SK-N-SH (cell line): Measurements from ENCODE around the gene SLC66A1. TPM values are rescaled to one million over a fixed set of nuclear protein-coding genes. Genes with fewer than 3 reads are reported as not detected.

Experiments
- CTCF ChIA-PET: fragments of 300-600, 350-600 bp; formaldehyde crosslinking; extraction: SDS; loops from one replicate; lab custom pipeline; 2021; lab: Yijun Ruan, JAX
- POLR2A ChIA-PET: fragments of 350-600 bp; sonication (Branson Sonifier 250); formaldehyde crosslinking; extraction: SDS; loops from one replicate; lab custom pipeline; 2020; ENCODE audit warnings: antibody characterized with exemption, inconsistent platforms; lab: Yijun Ruan, JAX
- DNase-seq: peaks from one replicate; pipeline ENCODE4 v3.0.0; 2012
- H2AFZ ChIP-seq: fragments of 200-600 bp; sonication (generic); 2 replicates; pipeline ENCODE4 v1.8.1; 2016; ENCODE audit warnings: antibody characterized with exemption, mild to moderate bottlenecking, low read depth
- H3F3A ChIP-seq: fragments of 200-600 bp; sonication (generic); replicated peaks from 2 replicates; pipeline ENCODE3; 2016; ENCODE audit warnings: antibody characterized with exemption, mild to moderate bottlenecking; ENCODE audit not compliant: insufficient read depth
- H3K27ac ChIP-seq, 2 experiments: fragments of 200-500 bp in 1 of 2; fragments of 200-600 bp in 1 of 2; sonication (Bioruptor generic) in 1 of 2; sonication (generic), shearing (Covaris generic) in 1 of 2; 2 replicates each; pipeline versions ENCODE4 v1.5.1 to v1.6.1; 2014 to 2016; ENCODE audit warnings: low read depth in 2 of 2, inconsistent platforms in 1 of 2, low read length in 1 of 2, mild to moderate bottlenecking in 1 of 2, mixed read lengths in 1 of 2
- H3K27me3 ChIP-seq: fragments of 200-600 bp; sonication (generic), shearing (Covaris generic); 2 replicates; pipeline ENCODE4 v1.6.1; 2016; ENCODE audit warnings: mixed run types; ENCODE audit not compliant: insufficient read depth
- H3K36me3 ChIP-seq, 2 experiments: fragments of 200-500 bp in 1 of 2; fragments of 200-600 bp in 1 of 2; sonication (Bioruptor generic) in 1 of 2; sonication (generic) in 1 of 2; replicated peaks in 1 of 2; 2 replicates each; pipeline versions ENCODE3 to v1.5.1; 2014 to 2016; ENCODE audit warnings: low read length in 1 of 2, mild to moderate bottlenecking in 1 of 2; ENCODE audit not compliant: insufficient read depth in 2 of 2, control insufficient read depth in 1 of 2
- H3K4me1 ChIP-seq, 2 experiments: fragments of 200-500 bp in 1 of 2; fragments of 200-600 bp in 1 of 2; sonication (Bioruptor generic) in 1 of 2; sonication (generic), shearing (Covaris generic) in 1 of 2; 2 replicates each; pipeline versions ENCODE4 v1.5.1 to v1.6.1; 2014 to 2016; ENCODE audit warnings: low read depth in 1 of 2, low read length in 1 of 2, mixed run types in 1 of 2; ENCODE audit not compliant: insufficient read depth in 2 of 2, control insufficient read depth in 1 of 2
- H3K4me2 ChIP-seq: fragments of 200-600 bp; sonication (generic), shearing (Covaris generic); 2 replicates; pipeline ENCODE4 v1.6.1; 2017; ENCODE audit warnings: mixed run types
- H3K4me3 ChIP-seq, 2 experiments: fragments of 200-500 bp in 1 of 2; fragments of 200-600 bp in 1 of 2; sonication (Bioruptor generic) in 1 of 2; sonication (generic), shearing (Covaris generic) in 1 of 2; 2 replicates each; pipeline versions ENCODE4 v1.5.1 to v1.8.1; 2014 to 2016; ENCODE audit warnings: low read depth in 2 of 2, inconsistent platforms in 1 of 2, low read length in 1 of 2, mild to moderate bottlenecking in 1 of 2, mixed read lengths in 1 of 2, moderate library complexity in 1 of 2
- H3K79me2 ChIP-seq: fragments of 200-600 bp; sonication (generic); 2 replicates; pipeline ENCODE4 v1.8.1; 2017; ENCODE audit warnings: mild to moderate bottlenecking; ENCODE audit not compliant: insufficient read depth
- H3K9ac ChIP-seq: fragments of 200-600 bp; sonication (generic); 2 replicates; pipeline ENCODE4 v1.6.1; 2017; ENCODE audit warnings: mixed run types
- H3K9me2 ChIP-seq: fragments of 200-600 bp; sonication (generic); 2 replicates; pipeline ENCODE4 v1.6.1; 2017; ENCODE audit warnings: mixed run types
- H3K9me3 ChIP-seq: fragments of 200-600 bp; sonication (generic); 2 replicates; pipeline ENCODE4 v1.6.1; 2017; ENCODE audit warnings: mixed run types, mild to moderate bottlenecking, moderate library complexity
- H4K20me1 ChIP-seq: fragments of 200-600 bp; sonication (generic); 2 replicates; pipeline ENCODE4 v1.6.1; 2017; ENCODE audit warnings: mild to moderate bottlenecking, mixed run types; ENCODE audit not compliant: insufficient read depth
- CHD2 ChIP-seq: fragments of 150-350 bp; IDR thresholded peaks from 2 replicates; pipeline ENCODE4 v1.6.1; 2018; ENCODE audit warnings: low read length; ENCODE audit not compliant: partially characterized antibody
- ELF1 ChIP-seq: IDR thresholded peaks from 2 replicates; pipeline ENCODE4 v1.4.0; 2012
- FOXJ3 ChIP-seq: sonication (generic); formaldehyde crosslinking; IDR thresholded peaks from 2 replicates; pipeline ENCODE4 v1.5.1; 2020; ENCODE audit warnings: mild to moderate bottlenecking, missing genetic modification reagents
- FOXM1 ChIP-seq: IDR thresholded peaks from 2 replicates; pipeline ENCODE4 v1.4.0; 2012; ENCODE audit warnings: low read depth, mild to moderate bottlenecking
- GABPA ChIP-seq: IDR thresholded peaks from 2 replicates; pipeline ENCODE4 v1.4.0; 2012; ENCODE audit warnings: low read depth, mild to moderate bottlenecking
- JUND ChIP-seq: IDR thresholded peaks from 2 replicates; pipeline ENCODE4 v1.4.0; 2012
- MAX ChIP-seq: IDR thresholded peaks from 2 replicates; pipeline ENCODE4 v1.4.0; 2012; ENCODE audit warnings: low read depth
- MEF2A ChIP-seq: IDR thresholded peaks from 2 replicates; pipeline ENCODE4 v1.4.0; 2012; ENCODE audit warnings: low read depth, borderline replicate concordance
- MXI1 ChIP-seq: IDR thresholded peaks from 2 replicates; pipeline ENCODE4 v1.6.1; 2012; ENCODE audit warnings: mild to moderate bottlenecking, low read depth, low read length, improper control_type of control experiment
- NFIC ChIP-seq: IDR thresholded peaks from 2 replicates; pipeline ENCODE4 v1.4.0; 2012; ENCODE audit warnings: borderline replicate concordance
- NRF1 ChIP-seq: IDR thresholded peaks from 2 replicates; pipeline ENCODE4 v1.6.1; 2012; ENCODE audit warnings: low read depth, mild to moderate bottlenecking, low read length
- PBX3 ChIP-seq: IDR thresholded peaks from 2 replicates; pipeline ENCODE4; 2012
- POLR2AphosphoS5 ChIP-seq: IDR thresholded peaks from 2 replicates; pipeline ENCODE4 v1.6.1; 2012; ENCODE audit warnings: low read depth, low read length
- RAD21 ChIP-seq: IDR thresholded peaks from 2 replicates; pipeline ENCODE4 v1.6.1; 2012; ENCODE audit warnings: mild to moderate bottlenecking, low read length
- REST ChIP-seq: IDR thresholded peaks from 2 replicates; pipeline ENCODE4 v1.6.1; 2012; ENCODE audit warnings: mild to moderate bottlenecking, low read depth, low read length, moderate library complexity
- RXRA ChIP-seq: IDR thresholded peaks from 2 replicates; pipeline ENCODE4 v1.4.0; 2012; ENCODE audit warnings: low read depth, mild to moderate bottlenecking, borderline replicate concordance
- SMC3 ChIP-seq: IDR thresholded peaks from 2 replicates; pipeline ENCODE4 v1.6.1; 2012; ENCODE audit warnings: low read depth, low read length, improper control_type of control experiment
- TCF12 ChIP-seq: IDR thresholded peaks from 2 replicates; pipeline ENCODE4 v1.4.0; 2012
- TEAD4 ChIP-seq: IDR thresholded peaks from 2 replicates; pipeline ENCODE4 v1.4.0; 2012; ENCODE audit warnings: mild to moderate bottlenecking, borderline replicate concordance; ENCODE audit not compliant: insufficient read depth
- USF1 ChIP-seq: IDR thresholded peaks from 2 replicates; pipeline ENCODE4 v1.4.0; 2012; ENCODE audit warnings: low read depth, borderline replicate concordance
- WGBS: methylation state at CpG from one replicate; pipeline ENCODE4 v1.1.6; 2017; ENCODE audit warnings: low lambda C conversion rate; 5-methylcytosine and 5-hydroxymethylcytosine counted together
- polyA plus RNA-seq, 3 experiments: library from polyadenylated mRNA; depleted of rRNA; stranded (reverse); fragments of >200 nt; gene quantifications; 2 replicates each; pipeline ENCODE4 v1.2.3, GENCODE V29; 2012

Gene SLC66A1
- polyA plus RNA-seq, 1 of the 3 experiments (the other 2 are of a cell fraction), result 16.9 TPM

- no peak overlapping the region for H3K9ac ChIP-seq
- DNase-seq, result no peak
- H4K20me1 ChIP-seq, result peaks cover 4% of the 10 kb centered on the region; the same call in 1 of the 2 replicates
- WGBS, result 96% methylated on average over 14 of the region's 14 CpGs
- H3K9me2 ChIP-seq, result no peaks in the 10 kb centered on the region
- peaks cover 8 to 57% of the 10 kb centered on the region in 2 experiments for H3K36me3 ChIP-seq
- H3K9me3 ChIP-seq, result no peaks in the 10 kb centered on the region
- H3K4me2 ChIP-seq, result no peak overlapping the region
- peak overlapping the region in 1 of 2 experiments; percentile 26; a peak in 1 of 4 replicates for H3K27ac ChIP-seq
- H2AFZ ChIP-seq, result no peak overlapping the region
- no peaks in the 10 kb centered on the region for H3K79me2 ChIP-seq
- H3K27me3 ChIP-seq, result no peaks in the 10 kb centered on the region
- H3K4me1 ChIP-seq, result peaks cover 0 to 51% of the 10 kb centered on the region in 2 experiments; a peak in 1 of 4 replicates
- ChIA-PET POLR2A (no interaction called here), CTCF (interaction anchor here (0.7 to 13.7 kb wide), 5 partner anchors 33 to 314 kb away, joined by 3 to 235 read pairs (median 7); partner anchors contain the start of gene NBL1)
- H3K4me3 ChIP-seq, result no peak overlapping the region
- H3F3A ChIP-seq, result no peaks in the 10 kb centered on the region
- no peak for TF ChIP-seq RAD21
- no peak for TF ChIP-seq GABPA
- TF ChIP-seq USF1, result no peak
- TF ChIP-seq ELF1, result no peak
- no peak for TF ChIP-seq NFIC
- no peak for TF ChIP-seq MEF2A
- no peak for TF ChIP-seq TEAD4
- TF ChIP-seq TCF12, result no peak
- no peak for TF ChIP-seq CHD2
- no peak for TF ChIP-seq SMC3
- TF ChIP-seq RXRA, result no peak
- no peak for TF ChIP-seq NRF1
- TF ChIP-seq MAX, result no peak
- no peak for TF ChIP-seq JUND
- no peak for TF ChIP-seq PBX3
- no peak for TF ChIP-seq REST
- no peak for TF ChIP-seq MXI1
- no peak for TF ChIP-seq POLR2AphosphoS5
- TF ChIP-seq FOXJ3 (CRISPR knock-in tag), result no peak
- no peak for TF ChIP-seq FOXM1
Measured at GRCh38 chr1:19347533-19348172, 35.5 kb downstream of the SLC66A1 start.
